Stimulated activated memory B cell treated with anti-CD40 and anti-IgM and Interleukin-4, amounts not matched to agents 10 μg/mL and 1 μg/mL and 100 μg/mL, for 72 hours (primary cell): ENCODE data around the gene ADM2.

Source experiments
- ATAC-seq: fragments of 150-1000 bp; cut with Tn5 transposase; 2 replicates; pipeline ENCODE4 v1.10.0; 2021
- H3K27ac Mint-ChIP-seq: one replicate; pipeline ENCODE4 v1.8.0; 2022; ENCODE audit warnings: mild to moderate bottlenecking, mixed read lengths
- H3K27me3 Mint-ChIP-seq: one replicate; pipeline ENCODE4 v1.8.0; 2022; ENCODE audit warnings: mixed read lengths
- H3K36me3 Mint-ChIP-seq: one replicate; pipeline ENCODE4 v1.8.0; 2022; ENCODE audit warnings: mixed read lengths
- H3K4me1 Mint-ChIP-seq: one replicate; pipeline ENCODE4 v1.8.0; 2022; ENCODE audit warnings: mixed read lengths
- H3K4me3 Mint-ChIP-seq: one replicate; pipeline ENCODE4 v1.8.0; 2022; ENCODE audit warnings: mild to moderate bottlenecking, moderate library complexity, mixed read lengths
- H3K9me3 Mint-ChIP-seq: one replicate; pipeline ENCODE4 v1.8.0; 2022; ENCODE audit warnings: mixed read lengths

Gene ADM2

GRCh38 chr22:50441428-50441993 lies 39.8 kb upstream of the ADM2 start:
- H3K4me1 Mint-ChIP-seq, result peaks cover 18% of the 10 kb centered on the region
- no peaks in the 10 kb centered on the region for H3K9me3 Mint-ChIP-seq
- no peak for ATAC-seq
- H3K27ac Mint-ChIP-seq, result peak overlapping the region; percentile 22
- peaks cover 17% of the 10 kb centered on the region for H3K36me3 Mint-ChIP-seq
- H3K27me3 Mint-ChIP-seq, result no peaks in the 10 kb centered on the region
- H3K4me3 Mint-ChIP-seq, result no peak overlapping the region

- Mint-ChIP-seq H3K36me3 (peaks cover 26% of the 10 kb centered on the region), H3K4me3 (no peak overlapping the region), H3K27me3 (no peaks in the 10 kb centered on the region), H3K9me3 (no peaks in the 10 kb centered on the region), H3K4me1 (peaks cover 19% of the 10 kb centered on the region), H3K27ac (no peak overlapping the region)
- ATAC-seq, result peak; percentile 5
These were observed 38.1 kb upstream of the ADM2 start for GRCh38 chr22:50443197-50443596.

- no peaks in the 10 kb centered on the region for H3K9me3 Mint-ChIP-seq
- no peak overlapping the region for H3K4me3 Mint-ChIP-seq
- no peak overlapping the region for H3K27ac Mint-ChIP-seq
- H3K27me3 Mint-ChIP-seq, result no peaks in the 10 kb centered on the region
- H3K4me1 Mint-ChIP-seq, result peaks cover 19% of the 10 kb centered on the region
- ATAC-seq, result peak; percentile 14
- peaks cover 34% of the 10 kb centered on the region for H3K36me3 Mint-ChIP-seq
These were observed 37.3 kb upstream of the ADM2 start for GRCh38 chr22:50443801-50444625.

DNA sequence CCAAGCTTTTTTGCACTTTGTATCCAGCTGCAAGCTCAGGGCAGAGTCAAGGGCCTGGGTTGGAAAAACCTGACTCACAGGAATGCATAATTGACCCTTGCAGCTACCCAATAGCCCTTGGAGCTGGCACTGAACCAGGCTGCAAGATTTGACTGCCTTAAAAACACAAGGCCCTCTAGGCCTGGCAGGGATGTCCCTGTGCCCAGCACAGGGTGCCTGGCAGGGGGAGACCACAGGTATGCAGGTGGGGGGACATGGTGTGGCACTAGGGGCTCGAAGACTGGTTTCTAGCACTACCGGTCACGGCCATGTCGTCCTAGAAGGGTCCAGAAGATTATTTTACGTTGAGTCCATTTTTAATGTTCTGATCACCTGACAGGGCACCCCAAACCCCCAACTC lies 36.7 kb upstream of the ADM2 start:
- Mint-ChIP-seq H3K36me3 (peaks cover 39% of the 10 kb centered on the region), H3K4me3 (no peak overlapping the region), H3K9me3 (no peaks in the 10 kb centered on the region), H3K27me3 (no peaks in the 10 kb centered on the region), H3K4me1 (peaks cover 24% of the 10 kb centered on the region), H3K27ac (peak overlapping the region; percentile 62)
- ATAC-seq, result no peak

DNA sequence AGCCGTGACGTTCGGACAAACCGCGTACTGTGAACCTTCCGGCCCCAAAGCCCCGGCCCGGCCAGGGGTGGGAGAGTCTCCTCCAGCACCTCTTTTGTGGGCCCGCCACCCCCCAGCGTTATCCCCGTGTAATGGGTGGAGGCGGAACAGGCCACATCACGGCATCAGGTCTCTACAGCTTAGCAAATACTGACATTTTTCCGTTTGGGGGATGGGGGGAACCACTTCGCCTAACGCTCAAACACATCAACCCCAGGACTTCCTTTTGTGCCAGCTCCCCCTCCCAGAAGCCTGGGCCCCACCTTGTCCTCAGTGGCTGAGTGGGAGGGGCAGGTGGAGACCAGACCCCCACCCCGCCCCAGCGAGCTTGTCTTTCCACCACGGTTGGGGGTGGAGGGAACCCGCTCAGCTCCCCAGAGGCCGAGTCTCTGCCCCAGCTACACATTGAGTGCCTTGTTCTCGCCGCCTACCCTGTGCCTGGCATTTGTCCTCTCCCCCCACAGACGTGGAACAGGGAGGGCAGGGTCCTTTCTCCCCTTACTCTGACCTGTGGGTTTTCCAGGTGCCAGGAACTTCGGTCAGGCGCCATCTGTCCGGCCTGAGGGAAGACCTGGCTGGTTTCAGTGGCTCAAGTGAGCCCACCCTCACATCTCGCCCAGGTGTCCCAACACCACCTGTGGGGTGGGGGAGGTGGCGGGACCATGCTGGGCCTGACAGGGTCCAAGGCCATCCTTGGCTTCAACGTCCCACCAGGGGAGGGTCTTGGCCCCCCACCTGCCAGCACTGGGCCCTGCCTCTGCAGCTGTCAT lies 36.1 kb upstream of the ADM2 start:
- H3K4me3 Mint-ChIP-seq, result no peak overlapping the region
- H3K27ac Mint-ChIP-seq, result peak overlapping the region; percentile 62
- H3K27me3 Mint-ChIP-seq, result no peaks in the 10 kb centered on the region
- peak; percentile 54 for ATAC-seq
- H3K4me1 Mint-ChIP-seq, result peaks cover 30% of the 10 kb centered on the region
- peaks cover 43% of the 10 kb centered on the region for H3K36me3 Mint-ChIP-seq
- no peaks in the 10 kb centered on the region for H3K9me3 Mint-ChIP-seq

- Mint-ChIP-seq H3K27me3 (no peaks in the 10 kb centered on the region), H3K4me1 (peaks cover 33% of the 10 kb centered on the region), H3K36me3 (peaks cover 47% of the 10 kb centered on the region), H3K4me3 (no peak overlapping the region), H3K27ac (peak overlapping the region; percentile 62), H3K9me3 (no peaks in the 10 kb centered on the region)
- ATAC-seq, result no peak
These were observed 35.2 kb upstream of the ADM2 start for GRCh38 chr22:50445880-50446707.

GRCh38 chr22:50446708-50447575 lies 34.4 kb upstream of the ADM2 start:
- H3K27ac Mint-ChIP-seq, result no peak overlapping the region
- no peak for ATAC-seq

DNA sequence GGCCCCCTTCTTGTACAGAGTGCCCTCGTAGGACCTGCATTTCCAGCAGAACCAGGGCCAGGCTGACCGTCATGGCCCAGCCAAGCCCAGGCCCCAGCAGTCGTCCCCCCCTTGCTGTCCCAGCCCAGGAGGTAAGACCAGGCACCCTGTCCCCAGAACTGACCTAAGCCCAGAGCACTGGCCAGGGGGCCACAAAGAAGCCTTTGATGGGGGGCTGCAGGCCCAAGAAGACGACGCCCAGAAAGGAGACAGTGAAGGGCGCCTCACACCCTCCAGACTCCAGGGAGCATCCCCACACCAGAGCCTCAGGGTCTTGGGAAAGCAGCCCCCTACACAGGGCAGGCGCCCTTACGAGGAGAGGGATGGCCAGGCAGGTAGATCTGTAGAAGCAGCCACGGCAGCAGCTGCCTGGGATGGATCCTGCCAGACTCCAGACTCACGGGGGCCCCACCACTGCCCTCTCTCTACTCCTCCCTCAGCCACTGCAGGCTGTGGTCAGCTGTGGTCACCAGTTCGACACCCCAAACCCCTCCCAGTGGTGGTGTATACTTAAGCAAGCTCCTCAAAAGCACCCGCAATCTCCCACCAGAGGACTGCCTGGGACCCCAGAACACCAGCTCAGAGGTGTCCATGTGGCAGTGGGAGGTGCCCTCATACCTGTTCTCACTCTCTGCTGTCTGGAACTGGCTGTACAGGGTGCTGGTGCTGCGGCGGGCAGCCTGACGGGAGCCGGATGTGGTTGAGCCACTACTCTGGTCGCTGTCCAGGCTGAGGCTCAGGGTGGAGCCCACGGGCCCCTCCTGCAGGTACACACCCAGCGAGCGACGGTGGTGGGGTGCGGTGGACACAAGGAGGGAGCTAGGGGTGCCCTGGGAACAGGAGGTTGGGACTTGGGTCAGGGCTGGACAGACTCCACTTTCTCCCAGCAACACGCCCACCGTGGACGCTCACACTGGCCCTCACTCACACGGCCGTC lies 33.5 kb upstream of the ADM2 start:
- Mint-ChIP-seq H3K4me3 (no peak overlapping the region), H3K36me3 (peaks cover 49% of the 10 kb centered on the region), H3K27me3 (no peaks in the 10 kb centered on the region), H3K4me1 (peaks cover 36% of the 10 kb centered on the region), H3K27ac (no peak overlapping the region), H3K9me3 (no peaks in the 10 kb centered on the region)
- ATAC-seq, result no peak

More at GRCh38 chr22:50446708-50447575, 34.4 kb upstream of the ADM2 start:
- Mint-ChIP-seq H3K9me3 (no peaks in the 10 kb centered on the region), H3K27me3 (no peaks in the 10 kb centered on the region), H3K4me3 (no peak overlapping the region), H3K4me1 (peaks cover 33% of the 10 kb centered on the region), H3K36me3 (peaks cover 45% of the 10 kb centered on the region)

DNA sequence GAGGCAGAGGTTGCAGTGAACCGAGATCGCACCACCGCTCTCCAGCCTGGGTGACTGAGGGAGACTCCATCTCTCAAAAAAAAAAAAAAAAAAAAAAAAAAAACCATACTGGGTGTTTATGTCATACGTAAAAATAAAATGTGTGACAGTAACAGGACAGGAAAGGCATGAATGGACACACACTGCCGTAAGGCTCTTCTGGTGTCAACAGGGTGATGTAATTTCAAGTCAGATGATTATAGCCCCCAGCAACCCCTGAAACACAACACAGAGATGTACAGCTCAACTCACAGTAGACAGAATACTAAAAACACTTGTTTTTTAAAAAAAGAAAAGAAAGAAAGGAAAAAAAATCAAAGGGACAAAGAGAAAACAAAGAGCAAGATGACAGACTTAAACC lies 28.7 kb upstream of the ADM2 start:
- Mint-ChIP-seq H3K4me1 (peaks cover 22% of the 10 kb centered on the region), H3K4me3 (no peak overlapping the region), H3K36me3 (peaks cover 71% of the 10 kb centered on the region), H3K27me3 (no peaks in the 10 kb centered on the region), H3K27ac (peak overlapping the region; percentile 68), H3K9me3 (no peaks in the 10 kb centered on the region)
- ATAC-seq, result no peak

- Mint-ChIP-seq H3K4me3 (no peak overlapping the region), H3K36me3 (peaks cover 70% of the 10 kb centered on the region), H3K27me3 (no peaks in the 10 kb centered on the region), H3K4me1 (peaks cover 23% of the 10 kb centered on the region), H3K27ac (no peak overlapping the region), H3K9me3 (no peaks in the 10 kb centered on the region)
- ATAC-seq, result no peak
These were observed 26.7 kb upstream of the ADM2 start for GRCh38 chr22:50454556-50455075.

GRCh38 chr22:50455201-50455600 lies 26.1 kb upstream of the ADM2 start:
- H3K36me3 Mint-ChIP-seq, result peaks cover 68% of the 10 kb centered on the region
- no peaks in the 10 kb centered on the region for H3K9me3 Mint-ChIP-seq
- H3K4me3 Mint-ChIP-seq, result no peak overlapping the region
- no peaks in the 10 kb centered on the region for H3K27me3 Mint-ChIP-seq
- ATAC-seq, result no peak
- H3K27ac Mint-ChIP-seq, result no peak overlapping the region
- H3K4me1 Mint-ChIP-seq, result peaks cover 17% of the 10 kb centered on the region

DNA sequence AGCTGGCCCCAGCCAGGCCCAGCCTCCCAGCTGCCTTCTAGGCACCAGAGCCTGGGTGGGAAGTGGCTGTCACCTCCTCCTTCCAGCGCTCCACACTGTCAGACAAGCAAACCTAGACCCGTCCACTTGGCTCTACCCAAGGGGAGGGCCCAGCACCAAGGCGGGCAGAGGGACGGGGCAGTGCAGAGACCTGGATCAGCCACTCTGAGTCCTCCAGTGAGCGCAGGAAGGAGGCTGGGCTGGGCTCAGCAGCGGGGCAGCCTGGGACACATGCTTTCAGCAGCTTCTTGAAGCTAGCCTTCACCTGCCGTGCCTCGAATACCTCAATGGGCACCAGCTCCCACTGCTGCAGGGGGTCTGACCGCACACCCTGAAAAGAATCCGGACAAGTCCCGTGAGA lies 25.3 kb upstream of the ADM2 start:
- ATAC-seq, result no peak

More for the DNA sequence above, 25.3 kb upstream of the ADM2 start:
- Mint-ChIP-seq H3K9me3 (no peaks in the 10 kb centered on the region), H3K27me3 (no peaks in the 10 kb centered on the region), H3K4me1 (peaks cover 13% of the 10 kb centered on the region), H3K36me3 (peaks cover 69% of the 10 kb centered on the region), H3K27ac (no peak overlapping the region), H3K4me3 (no peak overlapping the region)
